Astrocyte (in vitro differentiated cells and primary cell): Measurements from ENCODE around the gene AREG.

Experiments used
- CTCF ChIP-seq: IDR thresholded peaks from 2 replicates; pipeline ENCODE4 v1.5.1; 2011; ENCODE audit warnings: low read depth, mild to moderate bottlenecking, inconsistent platforms, low read length, moderate library complexity; ENCODE audit not compliant: insufficient read depth
- EZH2 ChIP-seq: IDR thresholded peaks from 2 replicates; pipeline ENCODE4 v1.6.1; 2012; ENCODE audit warnings: mild to moderate bottlenecking, low read length, inconsistent platforms; ENCODE audit not compliant: insufficient read depth

- TF ChIP-seq EZH2 (no peak), CTCF (no peak)
Observed at GRCh38 chr4:74466242-74466641, 21.3 kb downstream of the AREG start.
